Measurements from ENCODE around the gene SEZ6L2. TPM values are rescaled to one million over a fixed set of nuclear protein-coding genes. Genes with fewer than 3 reads are reported as not detected.
"Not testable (repeated sequence)": the region's sequence is repeated elsewhere in the genome, so short reads cannot be mapped to it uniquely, and the experiment has no call there.

SEZ6L2 gene
- total RNA-seq, 1 donor from 2014 or later: 34.2 TPM

GRCh38 chr16:29871822-29872546 lies 27.4 kb downstream of the SEZ6L2 start:
- H3K36me3 Mint-ChIP-seq (ENCODE audit: low read depth, unreplicated experiment): no peaks in the 10 kb centered on the region
- DNase-seq (ENCODE audit: low spot score): no peak
- no peak overlapping the region for H3K27ac Mint-ChIP-seq (ENCODE audit: unreplicated experiment)
- no peaks in the 10 kb centered on the region for H3K27me3 Mint-ChIP-seq (ENCODE audit: unreplicated experiment)
- no peak for TF ChIP-seq CTCF (IDR thresholded peaks at IDR 0.05; ENCODE audit: unreplicated experiment)
- no peaks in the 10 kb centered on the region for H3K4me1 Mint-ChIP-seq (ENCODE audit: unreplicated experiment)
- H3K4me3 Mint-ChIP-seq (ENCODE audit: unreplicated experiment): no peak overlapping the region
- no peaks in the 10 kb centered on the region for H3K9me3 Mint-ChIP-seq (ENCODE audit: unreplicated experiment)

- H3K4me1 Mint-ChIP-seq (ENCODE audit: unreplicated experiment); DNase-seq (ENCODE audit: low spot score); H3K27me3 Mint-ChIP-seq (ENCODE audit: unreplicated experiment); H3K9me3 Mint-ChIP-seq (ENCODE audit: unreplicated experiment); H3K36me3 Mint-ChIP-seq (ENCODE audit: low read depth, unreplicated experiment); H3K27ac Mint-ChIP-seq (ENCODE audit: unreplicated experiment); H3K4me3 Mint-ChIP-seq (ENCODE audit: unreplicated experiment): not testable (repeated sequence)
These were observed 30.3 kb downstream of the SEZ6L2 start for GRCh38 chr16:29869067-29869466.

- Mint-ChIP-seq H3K9me3 (ENCODE audit: unreplicated experiment) (no peaks in the 10 kb centered on the region), H3K36me3 (ENCODE audit: low read depth, unreplicated experiment) (no peaks in the 10 kb centered on the region), H3K27me3 (ENCODE audit: unreplicated experiment) (peaks cover 4% of the 10 kb centered on the region), H3K4me1 (ENCODE audit: unreplicated experiment) (no peaks in the 10 kb centered on the region), H3K27ac (ENCODE audit: unreplicated experiment) (no peak overlapping the region), H3K4me3 (ENCODE audit: unreplicated experiment) (no peak overlapping the region)
- TF ChIP-seq CTCF (IDR thresholded peaks at IDR 0.05; ENCODE audit: unreplicated experiment): no peak
- DNase-seq (ENCODE audit: low spot score): no peak
These were observed 30.8 kb downstream of the SEZ6L2 start for GRCh38 chr16:29868396-29869009.

- peaks cover 11% of the 10 kb centered on the region for H3K27me3 Mint-ChIP-seq (ENCODE audit: unreplicated experiment)
- no peak overlapping the region for H3K27ac Mint-ChIP-seq (ENCODE audit: unreplicated experiment)
- no peak overlapping the region for H3K4me3 Mint-ChIP-seq (ENCODE audit: unreplicated experiment)
- no peak for DNase-seq (ENCODE audit: low spot score)
- H3K9me3 Mint-ChIP-seq (ENCODE audit: unreplicated experiment): no peaks in the 10 kb centered on the region
- peaks cover 16% of the 10 kb centered on the region for H3K4me1 Mint-ChIP-seq (ENCODE audit: unreplicated experiment)
- peaks cover 7% of the 10 kb centered on the region for H3K36me3 Mint-ChIP-seq (ENCODE audit: low read depth, unreplicated experiment)
- TF ChIP-seq CTCF (IDR thresholded peaks at IDR 0.05; ENCODE audit: unreplicated experiment): no peak
These were observed 35.1 kb downstream of the SEZ6L2 start for GRCh38 chr16:29864205-29864604.

GRCh38 chr16:29863669-29863984 lies 35.7 kb downstream of the SEZ6L2 start:
- no peak for TF ChIP-seq CTCF (IDR thresholded peaks at IDR 0.05; ENCODE audit: unreplicated experiment)
- DNase-seq (ENCODE audit: low spot score): no peak
- H3K36me3 Mint-ChIP-seq (ENCODE audit: low read depth, unreplicated experiment): peaks cover 7% of the 10 kb centered on the region
- peaks cover 11% of the 10 kb centered on the region for H3K27me3 Mint-ChIP-seq (ENCODE audit: unreplicated experiment)
- no peak overlapping the region for H3K27ac Mint-ChIP-seq (ENCODE audit: unreplicated experiment)
- peaks cover 16% of the 10 kb centered on the region for H3K4me1 Mint-ChIP-seq (ENCODE audit: unreplicated experiment)
- H3K9me3 Mint-ChIP-seq (ENCODE audit: unreplicated experiment): no peaks in the 10 kb centered on the region
- peak overlapping the region; percentile 89 for H3K4me3 Mint-ChIP-seq (ENCODE audit: unreplicated experiment)

All from endothelial cell (in vitro differentiated cells).